ENCODE measurements around the gene SVIP.

- no peak for TF ChIP-seq EZH2 (IDR thresholded peaks at IDR 0.05; ENCODE audit: borderline replicate concordance, low read depth, low read length, poor library complexity, severe bottlenecking)
- TF ChIP-seq CTCF (conservative IDR thresholded peaks at IDR 0.05; ENCODE audit: low read depth, low read length), result no peak
These were observed 51.0 kb downstream of the SVIP start for GRCh38 chr11:22778642-22779041.

All from A673 (cell line).